Mesenchymal stem cell (in vitro differentiated cells and primary cell): Measurements from ENCODE around the gene DEGS2.

ENCODE experiments used
- DNase-seq: peaks from one replicate; pipeline ENCODE4 v3.0.0-alpha.2; 2013
- H2AFZ ChIP-seq: one replicate; pipeline ENCODE4 v1.6.1; 2013; ENCODE audit warnings: low read depth, mild to moderate bottlenecking, control low read depth, inconsistent platforms, low read length, moderate library complexity
- H2AK5ac ChIP-seq: 2 replicates; pipeline ENCODE4 v1.6.1; 2013; ENCODE audit warnings: low read length, moderate library complexity, mild to moderate bottlenecking, inconsistent platforms; ENCODE audit not compliant: severe bottlenecking
- H2BK120ac ChIP-seq: one replicate; pipeline ENCODE4 v1.6.1; 2013; ENCODE audit warnings: low read depth, mild to moderate bottlenecking, inconsistent platforms, low read length, moderate library complexity
- H2BK12ac ChIP-seq, 2 experiments: one replicate each; pipeline ENCODE4 v1.6.1; 2013; ENCODE audit warnings: inconsistent platforms in 2 of 2, low read length in 2 of 2, mild to moderate bottlenecking in 2 of 2, moderate library complexity in 2 of 2, control low read depth in 1 of 2
- H2BK15ac ChIP-seq: one replicate; pipeline ENCODE4 v1.6.1; 2013; ENCODE audit warnings: mild to moderate bottlenecking, low read depth, inconsistent platforms; ENCODE audit not compliant: poor library complexity, severe bottlenecking
- H2BK5ac ChIP-seq: 2 replicates; pipeline ENCODE4 v1.6.1; 2013; ENCODE audit warnings: low read depth, mild to moderate bottlenecking, low read length, control low read depth, inconsistent platforms; ENCODE audit not compliant: poor library complexity, severe bottlenecking
- H3K14ac ChIP-seq, 2 experiments: one replicate each; pipeline ENCODE4 v1.6.1; 2013; ENCODE audit warnings: inconsistent platforms in 2 of 2, low read length in 2 of 2, control low read depth in 1 of 2, mild to moderate bottlenecking in 1 of 2, moderate library complexity in 1 of 2
- H3K18ac ChIP-seq, 2 experiments: one replicate each; pipeline ENCODE4 v1.6.1; 2013; ENCODE audit warnings: inconsistent platforms in 2 of 2, low read length in 2 of 2, control low read depth in 1 of 2, low read depth in 1 of 2, mild to moderate bottlenecking in 1 of 2
- H3K23ac ChIP-seq, 2 experiments: one replicate each; pipeline ENCODE4 v1.6.1; 2013; ENCODE audit warnings: inconsistent platforms in 2 of 2, low read length in 2 of 2, mild to moderate bottlenecking in 2 of 2, moderate library complexity in 2 of 2, control low read depth in 1 of 2
- H3K27ac ChIP-seq: 2 replicates; pipeline ENCODE4 v1.5.1; 2013; ENCODE audit warnings: mild to moderate bottlenecking, moderate library complexity, low read length, control low read depth, inconsistent platforms; ENCODE audit not compliant: poor library complexity, severe bottlenecking
- H3K27me3 ChIP-seq, 2 experiments: 2 replicates each; pipeline versions ENCODE4 v1.6.1 to v1.7.0; 2013; ENCODE audit warnings: low read length in 2 of 2, mild to moderate bottlenecking in 2 of 2, moderate library complexity in 2 of 2, control low read depth in 1 of 2, inconsistent platforms in 1 of 2; ENCODE audit not compliant: control insufficient read depth in 1 of 2, insufficient read depth in 1 of 2
- H3K36me3 ChIP-seq, 2 experiments: 2 replicates each; pipeline versions ENCODE4 v1.6.1 to v1.7.0; 2013; ENCODE audit warnings: low read length in 2 of 2, control low read depth in 1 of 2, inconsistent platforms in 1 of 2, low read depth in 1 of 2, mild to moderate bottlenecking in 1 of 2; ENCODE audit not compliant: insufficient read depth in 2 of 2, control insufficient read depth in 1 of 2
- H3K4ac ChIP-seq, 2 experiments: one replicate each; pipeline ENCODE4 v1.6.1; 2013; ENCODE audit warnings: inconsistent platforms in 2 of 2, low read length in 2 of 2, mild to moderate bottlenecking in 2 of 2, moderate library complexity in 2 of 2, control low read depth in 1 of 2, low read depth in 1 of 2
- H3K4me1 ChIP-seq: 2 replicates; pipeline ENCODE4 v1.6.1; 2013; ENCODE audit warnings: low read depth, low read length, control low read depth; ENCODE audit not compliant: control insufficient read depth, insufficient read depth
- H3K4me2 ChIP-seq: 2 replicates; pipeline ENCODE4 v1.6.1; 2013; ENCODE audit warnings: low read length, mild to moderate bottlenecking, inconsistent platforms; ENCODE audit not compliant: poor library complexity, severe bottlenecking
- H3K4me3 ChIP-seq, 2 experiments: 2 replicates each; pipeline versions ENCODE4 v1.5.1 to v1.7.0; 2013; ENCODE audit warnings: low read length in 2 of 2, mild to moderate bottlenecking in 2 of 2, control low read depth in 1 of 2, low read depth in 1 of 2; ENCODE audit not compliant: insufficient read depth in 1 of 2
- H3K79me1 ChIP-seq: replicated peaks from 2 replicates; pipeline ENCODE4 v1.6.1; 2013; ENCODE audit warnings: mild to moderate bottlenecking, control low read depth, low read length, inconsistent platforms; ENCODE audit not compliant: poor library complexity, severe bottlenecking
- H3K9ac ChIP-seq: 2 replicates; pipeline ENCODE4 v1.7.0; 2013; ENCODE audit warnings: mild to moderate bottlenecking, low read length, moderate library complexity
- H3K9me3 ChIP-seq: 2 replicates; pipeline ENCODE4 v1.7.0; 2013; ENCODE audit warnings: mild to moderate bottlenecking, low read length; ENCODE audit not compliant: control insufficient read depth
- H4K8ac ChIP-seq: one replicate; pipeline ENCODE4 v1.6.1; 2013; ENCODE audit warnings: inconsistent platforms, mild to moderate bottlenecking, low read length, moderate library complexity
- H4K91ac ChIP-seq: one replicate; pipeline ENCODE4 v1.6.1; 2013; ENCODE audit warnings: mild to moderate bottlenecking, low read length, inconsistent platforms
- WGBS: methylation state at CpG from one replicate; pipeline ENCODE4 v1.1.7; 2013; ENCODE audit warnings: mixed read lengths; 5-methylcytosine and 5-hydroxymethylcytosine counted together

DEGS2 gene

GRCh38 chr14:100127853-100128455, 31.5 kb downstream of the DEGS2 start:
- H3K27ac ChIP-seq, result no peak overlapping the region
- no peak overlapping the region for H2AK5ac ChIP-seq
- H3K79me1 ChIP-seq, result no peaks in the 10 kb centered on the region
- no peak overlapping the region for H4K8ac ChIP-seq
- H3K9me3 ChIP-seq, result no peaks in the 10 kb centered on the region
- no peak overlapping the region for H2BK5ac ChIP-seq
- H3K27me3 ChIP-seq, result no peaks in the 10 kb centered on the region
- peaks cover 3% of the 10 kb centered on the region for H3K4me1 ChIP-seq
- no peak overlapping the region for H2BK12ac ChIP-seq
- peak overlapping the region; percentile 7 for H3K9ac ChIP-seq
- no peak overlapping the region for H2BK120ac ChIP-seq
- no peak overlapping the region for H3K4ac ChIP-seq
- no peak for DNase-seq
- H3K36me3 ChIP-seq, result peaks cover 39 to 73% of the 10 kb centered on the region in 2 experiments
- H4K91ac ChIP-seq, result no peak overlapping the region
- no peak overlapping the region for H3K4me2 ChIP-seq
- H3K23ac ChIP-seq, result no peak overlapping the region
- no peak overlapping the region for H2BK15ac ChIP-seq
- H3K14ac ChIP-seq, result no peak overlapping the region
- no peak overlapping the region for H2AFZ ChIP-seq
- H3K4me3 ChIP-seq, result no peak overlapping the region
- WGBS, result 94% methylated on average over 12 of the region's 12 CpGs
- no peak overlapping the region for H3K18ac ChIP-seq

GRCh38 chr14:100126401-100126800, 33.0 kb downstream of the DEGS2 start:
- Histone ChIP-seq H2BK15ac (no peak overlapping the region), H2AFZ (no peak overlapping the region), H3K27ac (no peak overlapping the region), H4K91ac (no peak overlapping the region), H2AK5ac (no peak overlapping the region), H3K4ac (no peak overlapping the region), H4K8ac (no peak overlapping the region), H3K9me3 (no peaks in the 10 kb centered on the region), H3K18ac (no peak overlapping the region), H3K27me3 (no peaks in the 10 kb centered on the region), H3K79me1 (no peaks in the 10 kb centered on the region), H3K23ac (no peak overlapping the region), H2BK12ac (no peak overlapping the region), H3K4me1 (no peaks in the 10 kb centered on the region), H3K4me2 (no peak overlapping the region), H3K14ac (no peak overlapping the region), H3K4me3 (no peak overlapping the region), H3K9ac (no peak overlapping the region), H3K36me3 (peaks cover 39 to 64% of the 10 kb centered on the region in 2 experiments), H2BK120ac (no peak overlapping the region), H2BK5ac (no peak overlapping the region)
- DNase-seq, result no peak
- WGBS, result 95% methylated on average over 12 of the region's 13 CpGs

- Histone ChIP-seq H2BK120ac (no peak overlapping the region), H2BK5ac (no peak overlapping the region), H3K4ac (no peak overlapping the region), H3K18ac (no peak overlapping the region), H3K27ac (no peak overlapping the region), H3K14ac (no peak overlapping the region), H3K79me1 (no peaks in the 10 kb centered on the region), H2AK5ac (no peak overlapping the region), H4K8ac (no peak overlapping the region), H3K9me3 (no peaks in the 10 kb centered on the region), H3K23ac (no peak overlapping the region), H3K4me2 (no peak overlapping the region), H3K4me3 (no peak overlapping the region), H2AFZ (no peak overlapping the region), H3K27me3 (no peaks in the 10 kb centered on the region), H2BK12ac (no peak overlapping the region), H3K36me3 (peaks cover 36 to 59% of the 10 kb centered on the region in 2 experiments), H4K91ac (no peak overlapping the region), H2BK15ac (no peak overlapping the region), H3K9ac (no peak overlapping the region), H3K4me1 (no peaks in the 10 kb centered on the region)
- no peak for DNase-seq
- WGBS, result 90% methylated on average over 20 of the region's 20 CpGs
Measured at GRCh38 chr14:100124551-100125088, 34.8 kb downstream of the DEGS2 start.

- H2AFZ ChIP-seq, result no peak overlapping the region
- no peak overlapping the region for H3K27ac ChIP-seq
- H3K27me3 ChIP-seq, result no peaks in the 10 kb centered on the region
- H2BK15ac ChIP-seq, result no peak overlapping the region
- 95% methylated on average over 9 of the region's 10 CpGs for WGBS
- H4K91ac ChIP-seq, result no peak overlapping the region
- no peak overlapping the region for H3K9ac ChIP-seq
- no peak overlapping the region for H4K8ac ChIP-seq
- H2AK5ac ChIP-seq, result no peak overlapping the region
- no peak overlapping the region for H3K4ac ChIP-seq
- DNase-seq, result no peak
- no peaks in the 10 kb centered on the region for H3K79me1 ChIP-seq
- H2BK5ac ChIP-seq, result no peak overlapping the region
- H3K14ac ChIP-seq, result no peak overlapping the region
- no peak overlapping the region for H3K4me2 ChIP-seq
- no peak overlapping the region for H2BK12ac ChIP-seq
- no peaks in the 10 kb centered on the region for H3K4me1 ChIP-seq
- H3K9me3 ChIP-seq, result no peaks in the 10 kb centered on the region
- H3K36me3 ChIP-seq, result peaks cover 36 to 54% of the 10 kb centered on the region in 2 experiments
- no peak overlapping the region for H2BK120ac ChIP-seq
- H3K4me3 ChIP-seq, result no peak overlapping the region
- no peak overlapping the region for H3K23ac ChIP-seq
- no peak overlapping the region for H3K18ac ChIP-seq
Measured at GRCh38 chr14:100123618-100124017, 35.8 kb downstream of the DEGS2 start.
